GM18505 (cell line): ENCODE measurements around the gene IDH3A.

Experiments
- ATAC-seq: cut with Tn5 transposase; IDR thresholded peaks from one replicate; pipeline ENCODE4 v1.9.1; 2021; ENCODE audit not compliant: unreplicated experiment
- POLR2A ChIP-seq: IDR thresholded peaks from 4 replicates; pipeline ENCODE4 v1.6.1; 2011; ENCODE audit warnings: borderline replicate concordance; ENCODE audit not compliant: insufficient read depth, insufficient read length; ENCODE audit errors: extremely low read depth

The IDH3A gene

GRCh38 chr15:78167227-78167888 lies 18.2 kb downstream of the IDH3A start:
- peak; percentile 70 for ATAC-seq
- TF ChIP-seq POLR2A, result no peak

GRCh38 chr15:78168608-78169007 lies 19.4 kb downstream of the IDH3A start:
- no peak for ATAC-seq
- no peak for TF ChIP-seq POLR2A

GRCh38 chr15:78170848-78171773 lies 21.9 kb downstream of the IDH3A start:
- peak; percentile 63 for ATAC-seq
- no peak for TF ChIP-seq POLR2A

- ATAC-seq, result no peak
- no peak for TF ChIP-seq POLR2A
These were observed 22.8 kb downstream of the IDH3A start for GRCh38 chr15:78171864-78172472.

GRCh38 chr15:78174401-78174800 lies 25.2 kb downstream of the IDH3A start:
- no peak for ATAC-seq
- no peak for TF ChIP-seq POLR2A

- no peak for ATAC-seq
- TF ChIP-seq POLR2A, result no peak
These were observed 26.2 kb downstream of the IDH3A start for GRCh38 chr15:78175330-78175729.

- no peak for TF ChIP-seq POLR2A
- no peak for ATAC-seq
These were observed 28.3 kb downstream of the IDH3A start for GRCh38 chr15:78177447-78177873.

GRCh38 chr15:78178064-78178463 lies 28.9 kb downstream of the IDH3A start:
- no peak for TF ChIP-seq POLR2A
- ATAC-seq, result no peak

GRCh38 chr15:78179286-78179840 lies 30.2 kb downstream of the IDH3A start:
- TF ChIP-seq POLR2A, result no peak
- no peak for ATAC-seq

GRCh38 chr15:78179906-78180305 lies 30.7 kb downstream of the IDH3A start:
- ATAC-seq, result no peak
- TF ChIP-seq POLR2A, result no peak

GRCh38 chr15:78182336-78182700 lies 33.2 kb downstream of the IDH3A start:
- no peak for TF ChIP-seq POLR2A
- ATAC-seq, result no peak

GRCh38 chr15:78182821-78183220 lies 33.7 kb downstream of the IDH3A start:
- no peak for TF ChIP-seq POLR2A
- no peak for ATAC-seq
